ENCODE results near the gene XK.

- TF ChIP-seq CTCF (IDR thresholded peaks at IDR 0.05; ENCODE audit: extremely low read depth in 1 of 2, insufficient read depth in 1 of 2, low read depth in 1 of 2, low read length in 2 of 2) (no peak), POLR2AphosphoS5 (IDR thresholded peaks at IDR 0.05; ENCODE audit: insufficient read depth, low read depth, low read length) (no peak), POLR2A (IDR thresholded peaks at IDR 0.05; ENCODE audit: low read depth, low read length) (no peak), JUN (IDR thresholded peaks at IDR 0.05; ENCODE audit: borderline replicate concordance, insufficient read depth, insufficient read length, low read depth) (no peak)
Observed at GRCh38 chrX:37753384-37753783, 67.8 kb downstream of the XK start.
